ENCODE data around the gene C1orf232. TPM values are rescaled to one million over a fixed set of nuclear protein-coding genes. Genes with fewer than 3 reads are reported as not detected.

C1orf232 gene
- total and polyA plus RNA-seq, 2 of the 13 experiments (the other 11 are each of a cell fraction or from before 2014, with no cell fraction given) = not detected

DNA sequence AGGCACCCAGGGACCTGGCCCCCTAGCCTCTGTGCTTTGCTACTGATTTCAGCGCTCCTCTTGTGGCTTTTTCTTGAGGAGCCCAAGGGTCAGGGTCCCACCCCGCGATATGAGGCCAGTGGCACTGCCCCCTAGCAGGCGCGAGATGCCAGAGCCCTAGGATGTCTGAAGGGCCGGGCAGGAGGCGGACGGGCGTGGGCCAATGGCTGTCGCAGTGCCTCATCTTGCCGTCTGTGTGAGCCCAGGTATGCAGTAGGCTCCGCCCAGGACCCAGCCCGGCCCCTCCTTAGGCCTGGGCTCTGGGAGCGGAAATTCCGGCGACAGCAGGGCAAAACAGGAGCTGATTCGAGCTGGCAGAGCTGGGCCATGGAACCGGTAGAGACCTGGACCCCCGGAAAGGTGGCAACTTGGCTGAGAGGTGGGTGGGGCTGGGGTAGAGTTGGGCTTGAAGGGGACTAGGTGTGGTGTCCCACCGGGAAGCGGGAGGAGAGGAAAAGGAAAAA lies 8.5 kb upstream of the C1orf232 start, which contains the start of gene CNKSR1 (continued):
- TF ChIP-seq, protein P1, sequence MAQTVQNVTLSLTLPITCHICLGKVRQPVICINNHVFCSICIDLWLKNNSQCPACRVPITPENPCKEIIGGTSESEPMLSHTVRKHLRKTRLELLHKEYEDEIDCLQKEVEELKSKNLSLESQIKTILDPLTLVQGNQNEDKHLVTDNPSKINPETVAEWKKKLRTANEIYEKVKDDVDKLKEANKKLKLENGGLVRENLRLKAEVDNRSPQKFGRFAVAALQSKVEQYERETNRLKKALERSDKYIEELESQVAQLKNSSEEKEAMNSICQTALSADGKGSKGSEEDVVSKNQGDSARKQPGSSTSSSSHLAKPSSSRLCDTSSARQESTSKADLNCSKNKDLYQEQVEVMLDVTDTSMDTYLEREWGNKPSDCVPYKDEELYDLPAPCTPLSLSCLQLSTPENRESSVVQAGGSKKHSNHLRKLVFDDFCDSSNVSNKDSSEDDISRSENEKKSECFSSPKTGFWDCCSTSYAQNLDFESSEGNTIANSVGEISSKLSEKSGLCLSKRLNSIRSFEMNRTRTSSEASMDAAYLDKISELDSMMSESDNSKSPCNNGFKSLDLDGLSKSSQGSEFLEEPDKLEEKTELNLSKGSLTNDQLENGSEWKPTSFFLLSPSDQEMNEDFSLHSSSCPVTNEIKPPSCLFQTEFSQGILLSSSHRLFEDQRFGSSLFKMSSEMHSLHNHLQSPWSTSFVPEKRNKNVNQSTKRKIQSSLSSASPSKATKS (CRISPR knock-in tag; IDR thresholded peaks at IDR 0.05) = no peak
- TF ChIP-seq ZNF674 (CRISPR knock-in tag; IDR thresholded peaks at IDR 0.05; ENCODE audit: low read depth) (no peak), SMC3 (IDR thresholded peaks at IDR 0.05; ENCODE audit: low read length) (no peak), ZNF891 (CRISPR knock-in tag; IDR thresholded peaks at IDR 0.05) (no peak), ZBTB8A (CRISPR knock-in tag; IDR thresholded peaks at IDR 0.05; ENCODE audit: borderline replicate concordance, low read depth) (no peak), ZNF670 (CRISPR knock-in tag; IDR thresholded peaks at IDR 0.05; ENCODE audit: borderline replicate concordance) (0 out of 2 replicates have a peak, but pooled peaks have one; percentile 55), KDM5B (CRISPR knock-in tag; IDR thresholded peaks at IDR 0.05; ENCODE audit: borderline replicate concordance) (no peak), KLF11 (CRISPR knock-in tag; IDR thresholded peaks at IDR 0.05) (no peak), ZNF652 (CRISPR knock-in tag; IDR thresholded peaks at IDR 0.05; ENCODE audit: borderline replicate concordance, low read depth) (no peak), ZNF788 (CRISPR knock-in tag; IDR thresholded peaks at IDR 0.05; ENCODE audit: borderline replicate concordance) (peak; percentile 29; the same call in 1 of the 2 replicates), NR2F2 (IDR thresholded peaks at IDR 0.05; ENCODE audit: borderline replicate concordance, low read depth) (no peak), LCORL (IDR thresholded peaks at IDR 0.05) (no peak), LCORL (CRISPR knock-in tag; IDR thresholded peaks at IDR 0.05) (peak; percentile 42; the same call in 1 of the 2 replicates), NKX3-1 (CRISPR knock-in tag; IDR thresholded peaks at IDR 0.05) (no peak), HNRNPLL (IDR thresholded peaks at IDR 0.05; ENCODE audit: low read depth, low read length, poor library complexity, severe bottlenecking) (peak; percentile 83), MLLT10 (CRISPR knock-in tag; IDR thresholded peaks at IDR 0.05) (no peak), ZKSCAN8 (CRISPR knock-in tag; IDR thresholded peaks at IDR 0.05; ENCODE audit: borderline replicate concordance) (no peak), ZNF468 (CRISPR knock-in tag; IDR thresholded peaks at IDR 0.05) (no peak)
- TF ChIP-seq, protein P2, sequence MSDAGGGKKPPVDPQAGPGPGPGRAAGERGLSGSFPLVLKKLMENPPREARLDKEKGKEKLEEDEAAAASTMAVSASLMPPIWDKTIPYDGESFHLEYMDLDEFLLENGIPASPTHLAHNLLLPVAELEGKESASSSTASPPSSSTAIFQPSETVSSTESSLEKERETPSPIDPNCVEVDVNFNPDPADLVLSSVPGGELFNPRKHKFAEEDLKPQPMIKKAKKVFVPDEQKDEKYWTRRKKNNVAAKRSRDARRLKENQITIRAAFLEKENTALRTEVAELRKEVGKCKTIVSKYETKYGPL (CRISPR knock-in tag; IDR thresholded peaks at IDR 0.05) = no peak
- TF ChIP-seq, protein P3, sequence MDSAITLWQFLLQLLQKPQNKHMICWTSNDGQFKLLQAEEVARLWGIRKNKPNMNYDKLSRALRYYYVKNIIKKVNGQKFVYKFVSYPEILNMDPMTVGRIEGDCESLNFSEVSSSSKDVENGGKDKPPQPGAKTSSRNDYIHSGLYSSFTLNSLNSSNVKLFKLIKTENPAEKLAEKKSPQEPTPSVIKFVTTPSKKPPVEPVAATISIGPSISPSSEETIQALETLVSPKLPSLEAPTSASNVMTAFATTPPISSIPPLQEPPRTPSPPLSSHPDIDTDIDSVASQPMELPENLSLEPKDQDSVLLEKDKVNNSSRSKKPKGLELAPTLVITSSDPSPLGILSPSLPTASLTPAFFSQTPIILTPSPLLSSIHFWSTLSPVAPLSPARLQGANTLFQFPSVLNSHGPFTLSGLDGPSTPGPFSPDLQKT (CRISPR knock-in tag; IDR thresholded peaks at IDR 0.05; ENCODE audit: borderline replicate concordance) = no peak
- TF ChIP-seq, protein P4, sequence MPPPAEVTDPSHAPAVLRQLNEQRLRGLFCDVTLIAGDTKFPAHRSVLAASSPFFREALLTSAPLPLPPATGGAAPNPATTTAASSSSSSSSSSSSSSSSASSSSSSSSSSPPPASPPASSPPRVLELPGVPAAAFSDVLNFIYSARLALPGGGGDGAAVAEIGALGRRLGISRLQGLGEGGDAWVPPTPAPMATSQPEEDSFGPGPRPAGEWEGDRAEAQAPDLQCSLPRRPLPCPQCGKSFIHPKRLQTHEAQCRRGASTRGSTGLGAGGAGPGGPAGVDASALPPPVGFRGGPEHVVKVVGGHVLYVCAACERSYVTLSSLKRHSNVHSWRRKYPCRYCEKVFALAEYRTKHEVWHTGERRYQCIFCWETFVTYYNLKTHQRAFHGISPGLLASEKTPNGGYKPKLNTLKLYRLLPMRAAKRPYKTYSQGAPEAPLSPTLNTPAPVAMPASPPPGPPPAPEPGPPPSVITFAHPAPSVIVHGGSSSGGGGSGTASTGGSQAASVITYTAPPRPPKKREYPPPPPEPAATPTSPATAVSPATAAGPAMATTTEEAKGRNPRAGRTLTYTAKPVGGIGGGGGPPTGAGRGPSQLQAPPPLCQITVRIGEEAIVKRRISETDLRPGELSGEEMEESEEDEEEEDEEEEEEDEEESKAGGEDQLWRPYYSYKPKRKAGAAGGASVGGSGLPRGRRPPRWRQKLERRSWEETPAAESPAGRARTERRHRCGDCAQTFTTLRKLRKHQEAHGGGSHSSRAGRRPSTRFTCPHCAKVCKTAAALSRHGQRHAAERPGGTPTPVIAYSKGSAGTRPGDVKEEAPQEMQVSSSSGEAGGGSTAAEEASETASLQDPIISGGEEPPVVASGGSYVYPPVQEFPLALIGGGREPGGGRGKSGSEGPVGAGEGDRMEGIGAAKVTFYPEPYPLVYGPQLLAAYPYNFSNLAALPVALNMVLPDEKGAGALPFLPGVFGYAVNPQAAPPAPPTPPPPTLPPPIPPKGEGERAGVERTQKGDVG (CRISPR knock-in tag; IDR thresholded peaks at IDR 0.05; ENCODE audit: borderline replicate concordance) = no peak
- TF ChIP-seq, protein P5, sequence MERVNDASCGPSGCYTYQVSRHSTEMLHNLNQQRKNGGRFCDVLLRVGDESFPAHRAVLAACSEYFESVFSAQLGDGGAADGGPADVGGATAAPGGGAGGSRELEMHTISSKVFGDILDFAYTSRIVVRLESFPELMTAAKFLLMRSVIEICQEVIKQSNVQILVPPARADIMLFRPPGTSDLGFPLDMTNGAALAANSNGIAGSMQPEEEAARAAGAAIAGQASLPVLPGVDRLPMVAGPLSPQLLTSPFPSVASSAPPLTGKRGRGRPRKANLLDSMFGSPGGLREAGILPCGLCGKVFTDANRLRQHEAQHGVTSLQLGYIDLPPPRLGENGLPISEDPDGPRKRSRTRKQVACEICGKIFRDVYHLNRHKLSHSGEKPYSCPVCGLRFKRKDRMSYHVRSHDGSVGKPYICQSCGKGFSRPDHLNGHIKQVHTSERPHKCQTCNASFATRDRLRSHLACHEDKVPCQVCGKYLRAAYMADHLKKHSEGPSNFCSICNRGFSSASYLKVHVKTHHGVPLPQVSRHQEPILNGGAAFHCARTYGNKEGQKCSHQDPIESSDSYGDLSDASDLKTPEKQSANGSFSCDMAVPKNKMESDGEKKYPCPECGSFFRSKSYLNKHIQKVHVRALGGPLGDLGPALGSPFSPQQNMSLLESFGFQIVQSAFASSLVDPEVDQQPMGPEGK (CRISPR knock-in tag; IDR thresholded peaks at IDR 0.05) = no peak

All from HepG2 (cell line).